Measurements from ENCODE around the gene MORN4. TPM values are rescaled to one million over a fixed set of nuclear protein-coding genes. Genes with fewer than 3 reads are reported as not detected.

MORN4 gene
- total and polyA plus RNA-seq, 2 of the 13 experiments (the other 11 are each of a cell fraction or from before 2014, with no cell fraction given), result 3.4 to 9.1 TPM

DNA sequence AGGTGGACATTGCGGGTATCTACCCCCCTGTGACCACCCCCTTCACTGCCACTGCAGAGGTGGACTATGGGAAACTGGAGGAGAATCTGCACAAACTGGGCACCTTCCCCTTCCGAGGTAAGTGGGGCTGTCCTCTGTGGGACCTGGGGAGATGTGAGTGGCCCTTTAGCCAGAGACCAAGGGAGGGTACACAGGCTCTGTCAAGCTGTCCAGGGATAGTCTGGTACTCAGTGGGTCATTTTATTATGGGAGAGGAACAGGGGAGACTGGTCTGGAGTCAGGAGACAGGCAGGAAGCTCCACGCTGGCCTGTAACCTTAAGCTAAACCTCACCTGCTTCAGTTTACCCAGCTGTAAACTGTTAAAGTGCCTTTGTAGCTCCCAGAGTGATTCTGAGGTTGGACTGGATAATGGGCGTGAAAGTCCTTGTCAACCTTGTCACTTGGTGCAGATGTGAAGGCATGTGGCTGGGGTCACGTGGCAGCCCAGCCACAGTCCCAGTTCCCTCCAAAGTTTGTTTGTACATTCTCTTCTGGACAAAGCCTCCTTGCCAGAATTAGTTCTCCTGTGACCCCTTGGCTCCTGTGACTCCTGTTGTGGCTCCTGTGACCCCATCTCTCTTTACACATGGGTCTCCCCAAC lies 48.4 kb downstream of the MORN4 start (continued):
- TF ChIP-seq, protein P1, sequence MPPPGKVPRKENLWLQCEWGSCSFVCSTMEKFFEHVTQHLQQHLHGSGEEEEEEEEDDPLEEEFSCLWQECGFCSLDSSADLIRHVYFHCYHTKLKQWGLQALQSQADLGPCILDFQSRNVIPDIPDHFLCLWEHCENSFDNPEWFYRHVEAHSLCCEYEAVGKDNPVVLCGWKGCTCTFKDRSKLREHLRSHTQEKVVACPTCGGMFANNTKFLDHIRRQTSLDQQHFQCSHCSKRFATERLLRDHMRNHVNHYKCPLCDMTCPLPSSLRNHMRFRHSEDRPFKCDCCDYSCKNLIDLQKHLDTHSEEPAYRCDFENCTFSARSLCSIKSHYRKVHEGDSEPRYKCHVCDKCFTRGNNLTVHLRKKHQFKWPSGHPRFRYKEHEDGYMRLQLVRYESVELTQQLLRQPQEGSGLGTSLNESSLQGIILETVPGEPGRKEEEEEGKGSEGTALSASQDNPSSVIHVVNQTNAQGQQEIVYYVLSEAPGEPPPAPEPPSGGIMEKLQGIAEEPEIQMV (CRISPR knock-in tag; IDR thresholded peaks at IDR 0.05; ENCODE audit: low read depth), result no peak
- TF ChIP-seq HOXA3 (CRISPR knock-in tag; IDR thresholded peaks at IDR 0.05), result peak; percentile 20; the same call in 1 of the 2 replicates
- TF ChIP-seq, protein P2, sequence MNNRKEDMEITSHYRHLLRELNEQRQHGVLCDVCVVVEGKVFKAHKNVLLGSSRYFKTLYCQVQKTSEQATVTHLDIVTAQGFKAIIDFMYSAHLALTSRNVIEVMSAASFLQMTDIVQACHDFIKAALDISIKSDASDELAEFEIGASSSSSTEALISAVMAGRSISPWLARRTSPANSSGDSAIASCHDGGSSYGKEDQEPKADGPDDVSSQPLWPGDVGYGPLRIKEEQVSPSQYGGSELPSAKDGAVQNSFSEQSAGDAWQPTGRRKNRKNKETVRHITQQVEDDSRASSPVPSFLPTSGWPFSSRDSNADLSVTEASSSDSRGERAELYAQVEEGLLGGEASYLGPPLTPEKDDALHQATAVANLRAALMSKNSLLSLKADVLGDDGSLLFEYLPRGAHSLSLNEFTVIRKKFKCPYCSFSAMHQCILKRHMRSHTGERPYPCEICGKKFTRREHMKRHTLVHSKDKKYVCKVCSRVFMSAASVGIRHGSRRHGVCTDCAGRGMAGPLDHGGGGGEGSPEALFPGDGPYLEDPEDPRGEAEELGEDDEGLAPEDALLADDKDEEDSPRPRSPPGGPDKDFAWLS (CRISPR knock-in tag; IDR thresholded peaks at IDR 0.05; ENCODE audit: borderline replicate concordance), result no peak
- no peak for TF ChIP-seq MTF2 (CRISPR knock-in tag; IDR thresholded peaks at IDR 0.05; ENCODE audit: borderline replicate concordance)
- no peak for TF ChIP-seq NFE2 (CRISPR knock-in tag; IDR thresholded peaks at IDR 0.05)
- TF ChIP-seq KLF11 (CRISPR knock-in tag; IDR thresholded peaks at IDR 0.05), result no peak
- TF ChIP-seq RARA (CRISPR knock-in tag; IDR thresholded peaks at IDR 0.05), result no peak
- no peak; the same call in 1 of the 2 replicates for TF ChIP-seq ETV5 (CRISPR knock-in tag; IDR thresholded peaks at IDR 0.05; ENCODE audit: borderline replicate concordance)
- no peak for TF ChIP-seq SP4 (CRISPR knock-in tag; IDR thresholded peaks at IDR 0.05)
- no peak for TF ChIP-seq CCAR2 (optimal IDR thresholded peaks at IDR 0.05; ENCODE audit: low read depth, low read length)
- TF ChIP-seq ARNTL (CRISPR knock-in tag; IDR thresholded peaks at IDR 0.05), result peak; percentile 59; the same call in 1 of the 2 replicates
- no peak for TF ChIP-seq GMEB2 (CRISPR knock-in tag; IDR thresholded peaks at IDR 0.05; ENCODE audit: low read depth)
- TF ChIP-seq ZNF496 (CRISPR knock-in tag; IDR thresholded peaks at IDR 0.05; ENCODE audit: insufficient replicate concordance), result no peak
- peak; percentile 51; the same call in 1 of the 2 replicates for TF ChIP-seq TMF1 (CRISPR knock-in tag; IDR thresholded peaks at IDR 0.05; ENCODE audit: low read depth)
- TF ChIP-seq ZNF558 (CRISPR knock-in tag; IDR thresholded peaks at IDR 0.05; ENCODE audit: borderline replicate concordance), result peak; percentile 43; the same call in 1 of the 2 replicates
- peak; percentile 70; the same call in 1 of the 2 replicates for TF ChIP-seq SALL1 (CRISPR knock-in tag; IDR thresholded peaks at IDR 0.05)
- TF ChIP-seq, protein P3, sequence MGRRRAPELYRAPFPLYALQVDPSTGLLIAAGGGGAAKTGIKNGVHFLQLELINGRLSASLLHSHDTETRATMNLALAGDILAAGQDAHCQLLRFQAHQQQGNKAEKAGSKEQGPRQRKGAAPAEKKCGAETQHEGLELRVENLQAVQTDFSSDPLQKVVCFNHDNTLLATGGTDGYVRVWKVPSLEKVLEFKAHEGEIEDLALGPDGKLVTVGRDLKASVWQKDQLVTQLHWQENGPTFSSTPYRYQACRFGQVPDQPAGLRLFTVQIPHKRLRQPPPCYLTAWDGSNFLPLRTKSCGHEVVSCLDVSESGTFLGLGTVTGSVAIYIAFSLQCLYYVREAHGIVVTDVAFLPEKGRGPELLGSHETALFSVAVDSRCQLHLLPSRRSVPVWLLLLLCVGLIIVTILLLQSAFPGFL (CRISPR knock-in tag; IDR thresholded peaks at IDR 0.05), result no peak
- TF ChIP-seq FLYWCH1 (CRISPR knock-in tag; IDR thresholded peaks at IDR 0.05), result no peak
- TF ChIP-seq, protein P4, sequence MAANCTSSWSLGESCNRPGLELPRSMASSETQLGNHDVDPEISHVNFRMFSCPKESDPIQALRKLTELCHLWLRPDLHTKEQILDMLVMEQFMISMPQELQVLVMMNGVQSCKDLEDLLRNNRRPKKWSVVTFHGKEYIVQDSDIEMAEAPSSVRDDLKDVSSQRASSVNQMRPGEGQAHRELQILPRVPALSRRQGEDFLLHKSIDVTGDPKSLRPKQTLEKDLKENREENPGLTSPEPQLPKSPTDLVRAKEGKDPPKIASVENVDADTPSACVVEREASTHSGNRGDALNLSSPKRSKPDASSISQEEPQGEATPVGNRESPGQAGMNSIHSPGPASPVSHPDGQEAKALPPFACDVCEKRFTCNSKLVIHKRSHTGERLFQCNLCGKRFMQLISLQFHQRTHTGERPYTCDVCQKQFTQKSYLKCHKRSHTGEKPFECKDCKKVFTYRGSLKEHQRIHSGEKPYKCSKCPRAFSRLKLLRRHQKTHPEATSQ (CRISPR knock-in tag; IDR thresholded peaks at IDR 0.05; ENCODE audit: borderline replicate concordance), result 0 out of 2 replicates have a peak, but pooled peaks have one; percentile 31
- no peak for TF ChIP-seq ZNF446 (CRISPR knock-in tag; IDR thresholded peaks at IDR 0.05)
- no peak for TF ChIP-seq ZNF274 (CRISPR knock-in tag; IDR thresholded peaks at IDR 0.05)
- no peak for TF ChIP-seq ZNF337 (CRISPR knock-in tag; IDR thresholded peaks at IDR 0.05; ENCODE audit: borderline replicate concordance, low read depth)
- 0 out of 2 replicates have a peak, but pooled peaks have one; percentile 22 for TF ChIP-seq ARNT2 (CRISPR knock-in tag; IDR thresholded peaks at IDR 0.05; ENCODE audit: low read depth)

All from HepG2 (cell line).